Measurements from ENCODE around the gene HTR2B.
"Not testable (repeated sequence)": the region's sequence is repeated elsewhere in the genome, so short reads cannot be mapped to it uniquely, and the experiment has no call there.

Gene HTR2B

GRCh38 chr2:231124838-231125568 is at the start of gene HTR2B:
TSS of gene HTR2B (minus strand) at chr2:231125042. CDS start at chr2:231123764, 1,278 bp downstream.
- DNase-seq, result no peak

- no peak for DNase-seq
Measured at GRCh38 chr2:231174211-231174651, 49.4 kb upstream of the HTR2B start.

- DNase-seq, result no peak
Measured at GRCh38 chr2:231172025-231172424, 47.2 kb upstream of the HTR2B start.

- DNase-seq, result peak; percentile 55
Measured at GRCh38 chr2:231170055-231170454, 45.2 kb upstream of the HTR2B start.

- no peak for DNase-seq
Measured at GRCh38 chr2:231169488-231169887, 44.6 kb upstream of the HTR2B start.

GRCh38 chr2:231168460-231169139 is 43.8 kb upstream of the HTR2B start:
- DNase-seq, result no peak

- no peak for DNase-seq
Measured at GRCh38 chr2:231167745-231168459, 43.1 kb upstream of the HTR2B start.

- no peak for DNase-seq
Measured at GRCh38 chr2:231163414-231164095, 38.7 kb upstream of the HTR2B start.

- no peak for DNase-seq
Measured at GRCh38 chr2:231163011-231163410, 38.2 kb upstream of the HTR2B start.

GRCh38 chr2:231161877-231162329 is 37.1 kb upstream of the HTR2B start:
- DNase-seq, result peak; percentile 97

- no peak for DNase-seq
Measured at GRCh38 chr2:231161252-231161839, 36.5 kb upstream of the HTR2B start.

- DNase-seq, result peak; percentile 39
Measured at GRCh38 chr2:231160701-231161100, 35.9 kb upstream of the HTR2B start.

- DNase-seq, result no peak
Measured at GRCh38 chr2:231159306-231159705, 34.5 kb upstream of the HTR2B start.

GRCh38 chr2:231152800-231153557 is 28.1 kb upstream of the HTR2B start:
- DNase-seq, result peak; percentile 78

GRCh38 chr2:231146665-231147064 is 21.8 kb upstream of the HTR2B start:
- no peak for DNase-seq

- no peak for DNase-seq
Measured at GRCh38 chr2:231144896-231145295, 20.1 kb upstream of the HTR2B start.

GRCh38 chr2:231140808-231141207 is 16.0 kb upstream of the HTR2B start:
- not testable (repeated sequence) for DNase-seq

GRCh38 chr2:231139796-231140195 is 15.0 kb upstream of the HTR2B start:
- DNase-seq, result no peak

GRCh38 chr2:231138699-231139098 is 13.9 kb upstream of the HTR2B start:
- no peak for DNase-seq

GRCh38 chr2:231134910-231135655 is 10.2 kb upstream of the HTR2B start:
- DNase-seq, result no peak
